Activated CD8-positive, alpha-beta memory T cell treated with anti-CD3 and anti-CD28 coated beads for 1 hour (primary cell): ENCODE data around the gene MAP4K1.
"Not testable (repeated sequence)": the region's sequence is repeated elsewhere in the genome, so short reads cannot be mapped to it uniquely, and the experiment has no call there.

Experiments used
- DNase-seq, 2 donors: peaks; one replicate each; pipeline ENCODE4 v3.0.0-alpha.2; 2020; ENCODE audit warnings: low read depth in 1 of 2; ENCODE audit errors: extremely low read depth in 1 of 2

MAP4K1 gene

GRCh38 chr19:38579304-38579703 is 38.4 kb downstream of the MAP4K1 start:
- DNase-seq: not testable (repeated sequence)

GRCh38 chr19:38577826-38578225 is 39.9 kb downstream of the MAP4K1 start:
- no peak for DNase-seq

GRCh38 chr19:38571682-38572081 is 46.1 kb downstream of the MAP4K1 start:
- no peak for DNase-seq

GRCh38 chr19:38569368-38569983 is 48.3 kb downstream of the MAP4K1 start:
- DNase-seq: no peak

- DNase-seq: no peak
Measured at GRCh38 chr19:38565691-38566105, 52.1 kb downstream of the MAP4K1 start.

GRCh38 chr19:38564981-38565690 is 52.6 kb downstream of the MAP4K1 start:
- DNase-seq: no peak

- no peak for DNase-seq
Measured at GRCh38 chr19:38563475-38563874, 54.3 kb downstream of the MAP4K1 start.

- DNase-seq: no peak
Measured at GRCh38 chr19:38562096-38562495, 55.7 kb downstream of the MAP4K1 start.

GRCh38 chr19:38561658-38562057 is 56.1 kb downstream of the MAP4K1 start:
- no peak for DNase-seq

- DNase-seq: no peak
Measured at GRCh38 chr19:38561053-38561606, 56.6 kb downstream of the MAP4K1 start.

- no peak for DNase-seq
Measured at GRCh38 chr19:38559428-38560401, 58.0 kb downstream of the MAP4K1 start.

- not testable (repeated sequence) for DNase-seq
Measured at GRCh38 chr19:38558933-38559332, 58.8 kb downstream of the MAP4K1 start.

GRCh38 chr19:38557205-38557799 is 60.5 kb downstream of the MAP4K1 start:
- DNase-seq: peak in 1 of 2 donors; percentile 11

GRCh38 chr19:38556521-38557174 is 61.1 kb downstream of the MAP4K1 start:
- no peak for DNase-seq

GRCh38 chr19:38555200-38555599 is 62.6 kb downstream of the MAP4K1 start:
- DNase-seq: no peak

GRCh38 chr19:38554676-38555141 is 63.0 kb downstream of the MAP4K1 start:
- DNase-seq: no peak

- DNase-seq: not testable (repeated sequence)
Measured at GRCh38 chr19:38553239-38553638, 64.5 kb downstream of the MAP4K1 start.

- no peak for DNase-seq
Measured at GRCh38 chr19:38551450-38551813, 66.3 kb downstream of the MAP4K1 start.

GRCh38 chr19:38550376-38550775 is 67.4 kb downstream of the MAP4K1 start:
- DNase-seq: no peak

GRCh38 chr19:38549942-38550341 is 67.8 kb downstream of the MAP4K1 start:
- no peak for DNase-seq
